T-helper 1 cell treated with Interleukin-12 subunit alpha and Interleukin-12 subunit beta and Interleukin-4 antibody, amounts not matched to agents 30 ng/mL and 1 ng/mL, for 36 hours (primary cell): ENCODE results near the gene TMEM250. TPM values are rescaled to one million over a fixed set of nuclear protein-coding genes. Genes with fewer than 3 reads are reported as not detected.
"Not testable (repeated sequence)": the region's sequence is repeated elsewhere in the genome, so short reads cannot be mapped to it uniquely, and the experiment has no call there.

Experiments
- intact Hi-C: fragments of 100-400 bp; cut with micrococcal nuclease; formaldehyde crosslinking; loops from one replicate; pipeline ENCODE4 v1.15.1; 2024
- total RNA-seq: library from RNA; stranded (reverse); gene quantifications from 2 replicates; pipeline ENCODE4 v1.2.3, GENCODE V29; 2022

TMEM250 gene
- total RNA-seq, 1 donor from 2014 or later: 50.0 TPM

DNA sequence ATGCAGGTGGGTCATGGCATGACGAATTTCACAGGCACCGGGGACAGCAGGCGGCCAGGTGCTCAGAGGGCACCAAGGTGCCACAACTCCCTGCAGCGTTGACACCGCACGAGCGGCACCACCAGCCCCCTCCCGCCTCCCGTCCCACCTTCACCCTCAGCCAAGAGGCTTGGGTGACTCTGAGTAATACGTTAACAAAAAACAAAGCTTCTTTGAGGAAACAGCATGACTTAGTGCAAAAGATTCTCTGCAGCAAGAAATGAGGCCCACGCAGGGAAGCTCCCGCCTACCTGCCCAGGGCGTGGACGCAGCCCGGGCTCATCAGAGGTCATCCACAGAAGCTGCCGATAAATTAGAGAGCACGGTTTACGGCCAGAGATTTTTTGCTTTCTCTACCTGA lies 4.1 kb downstream of the TMEM250 start:
- intact Hi-C loops: loop anchor here (10.0 kb wide), 2 partner anchors 430 to 1500 kb away; partner anchors contain the start of genes EHMT1 and NOTCH1

DNA sequence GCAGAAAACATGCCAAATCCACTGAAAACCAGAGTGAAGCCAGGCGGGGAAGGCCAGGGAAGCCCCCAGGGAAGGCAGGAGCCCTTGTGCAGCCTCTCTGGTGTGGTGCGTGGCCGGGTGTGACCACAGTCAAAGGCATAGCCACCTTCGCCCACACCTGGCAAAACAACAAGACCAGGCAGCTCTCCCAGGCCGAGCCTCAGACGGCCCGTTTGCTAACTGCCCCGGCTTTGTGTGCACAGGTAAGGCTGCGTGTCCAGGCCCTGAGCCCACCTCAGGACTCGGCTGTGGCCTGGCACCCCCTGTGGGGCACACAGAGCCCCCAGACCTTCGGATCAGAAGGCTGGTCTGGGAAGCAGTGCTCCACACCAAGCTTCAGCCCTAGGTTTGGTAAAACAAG lies 6.1 kb downstream of the TMEM250 start:
- intact Hi-C loops: loop anchor here (10.0 kb wide), 2 partner anchors 432 to 1502 kb away; partner anchors contain the start of genes EHMT1 and NOTCH1

DNA sequence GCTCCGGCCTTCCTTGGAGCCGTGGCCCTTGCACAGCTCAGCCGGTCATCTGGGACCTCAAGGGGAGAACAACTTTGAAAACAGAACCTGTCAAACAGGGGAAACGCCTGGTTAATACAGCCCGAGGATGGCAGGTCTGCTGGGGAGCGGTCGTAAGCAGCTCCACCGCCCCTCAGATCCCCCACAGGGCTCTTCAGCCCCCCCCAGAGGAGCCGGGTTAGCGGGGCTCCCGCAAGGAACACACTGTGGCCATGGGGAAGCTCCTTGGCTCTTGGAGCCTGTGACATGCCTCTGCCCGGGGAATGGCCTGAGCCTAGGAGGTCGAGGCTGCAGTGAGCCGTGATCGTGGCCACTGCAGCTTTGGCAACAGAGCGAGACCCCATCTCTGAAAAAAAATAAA lies 6.8 kb downstream of the TMEM250 start:
- intact Hi-C loops: loop anchor here (10.0 kb wide), 2 partner anchors 433 to 1503 kb away; partner anchors contain the start of genes EHMT1 and NOTCH1

DNA sequence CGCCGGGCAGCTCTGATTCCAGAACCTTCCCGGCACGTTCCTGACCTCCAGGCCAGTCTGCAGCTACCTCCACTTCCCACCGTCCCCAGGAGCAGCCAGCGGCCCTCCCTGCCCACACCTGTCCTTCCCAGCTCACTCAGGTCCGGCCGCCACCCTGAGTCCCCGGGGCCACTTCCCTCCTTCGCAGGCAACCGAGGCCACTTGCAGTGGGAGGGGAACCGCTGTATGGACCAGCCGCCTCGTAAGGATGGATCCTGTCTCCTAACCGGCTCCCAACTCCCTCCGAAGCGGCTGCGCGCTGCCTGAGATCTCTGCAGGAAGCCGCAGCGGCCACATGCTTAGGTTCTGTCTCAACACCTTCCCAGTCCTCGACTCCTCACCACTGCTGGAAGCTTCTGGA lies 7.5 kb downstream of the TMEM250 start:
- intact Hi-C loops: loop anchor here (10.0 kb wide), 2 partner anchors 434 to 1504 kb away; partner anchors contain the start of genes EHMT1 and NOTCH1

DNA sequence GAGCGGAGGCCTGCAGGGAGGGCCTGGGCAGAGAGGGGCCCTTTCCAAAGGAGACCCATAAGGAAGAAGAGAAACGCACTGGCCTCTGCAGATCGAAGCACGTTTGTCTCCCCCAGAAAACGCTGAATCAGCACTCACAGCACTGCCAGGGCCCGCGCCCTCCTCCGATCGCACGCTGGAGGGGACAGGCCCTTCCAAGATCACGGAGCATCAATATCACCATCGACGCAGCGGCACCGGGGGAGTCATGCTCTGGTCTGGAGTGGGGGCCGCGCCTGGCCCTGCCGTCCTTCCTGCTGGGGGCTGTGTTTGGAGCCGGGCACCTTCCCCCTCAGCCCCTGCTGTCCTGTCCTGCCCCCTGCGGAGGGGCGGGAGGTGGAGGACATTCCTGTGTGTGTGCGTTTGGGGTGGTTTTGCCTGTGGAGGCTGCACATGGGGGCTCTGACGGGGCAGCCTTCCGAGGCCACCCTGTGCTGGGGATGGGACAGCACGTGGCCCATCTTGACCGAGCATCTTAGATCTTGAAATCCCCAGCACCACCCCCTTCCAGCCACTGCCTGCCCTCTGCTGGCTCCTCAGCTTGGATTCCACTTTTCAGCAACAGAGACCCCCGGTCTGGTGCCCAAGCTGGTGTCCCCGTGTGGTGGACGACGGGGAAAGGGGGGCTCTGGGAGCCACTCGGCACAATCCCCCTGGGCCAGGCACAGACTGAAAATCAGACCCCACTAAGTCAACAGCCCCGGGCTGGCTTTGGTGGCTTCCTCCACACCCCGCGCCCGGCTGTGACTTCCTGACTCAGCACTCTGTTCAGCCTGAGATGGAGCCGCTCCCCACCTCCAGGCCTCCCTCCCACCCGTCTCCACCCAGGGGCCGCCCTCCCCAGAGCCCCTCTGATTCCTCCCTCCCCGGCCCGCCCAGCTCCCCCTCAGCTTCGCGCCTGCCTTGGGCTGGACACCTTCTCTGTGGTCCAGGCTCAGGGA lies 8.3 kb downstream of the TMEM250 start:
- intact Hi-C loops: loop anchor here (10.0 kb wide), 2 partner anchors 434 to 1504 kb away; partner anchors contain the start of genes EHMT1 and NOTCH1

DNA sequence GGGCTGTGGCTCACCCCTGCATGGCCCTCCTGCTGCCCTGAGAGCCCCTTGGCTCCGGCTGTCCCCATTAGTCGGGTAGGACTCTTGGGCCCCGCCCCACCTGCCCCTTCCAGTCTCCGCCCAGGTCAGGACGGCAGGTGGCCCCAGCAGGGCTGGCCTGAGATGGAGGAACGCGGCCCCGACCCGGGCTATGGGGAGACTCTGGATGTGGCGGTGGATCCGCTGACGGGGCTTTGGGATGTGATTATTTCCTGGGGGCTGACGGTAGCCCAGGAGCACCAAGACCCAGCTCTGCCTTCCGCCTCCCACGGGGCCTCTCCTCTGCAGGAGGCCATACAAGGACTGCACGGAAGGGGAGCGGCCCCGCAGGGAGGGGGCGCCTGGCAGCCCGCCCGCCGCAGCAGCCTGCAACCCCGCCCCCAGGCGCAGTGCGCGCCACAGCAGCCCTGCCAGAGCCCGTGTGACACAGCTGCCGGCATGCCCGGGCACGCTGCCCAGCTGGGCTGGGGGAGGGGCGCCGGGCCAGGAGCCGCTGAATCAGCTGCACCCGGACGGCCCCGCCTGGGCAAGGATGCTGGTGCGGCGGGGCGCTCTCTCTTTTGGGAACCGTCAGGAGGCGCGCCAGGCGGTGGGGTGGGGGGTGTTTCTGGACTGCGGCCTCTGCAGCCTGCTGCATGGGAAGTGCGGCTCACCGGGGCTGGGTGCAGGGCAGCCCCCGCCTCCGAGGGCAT lies 9.2 kb downstream of the TMEM250 start:
- intact Hi-C loops: loop anchor here (1.0 to 10.0 kb wide), 9 partner anchors 9 to 1505 kb away; partner anchors contain the start of genes CAMSAP1, DNLZ, EHMT1 and NACC2

DNA sequence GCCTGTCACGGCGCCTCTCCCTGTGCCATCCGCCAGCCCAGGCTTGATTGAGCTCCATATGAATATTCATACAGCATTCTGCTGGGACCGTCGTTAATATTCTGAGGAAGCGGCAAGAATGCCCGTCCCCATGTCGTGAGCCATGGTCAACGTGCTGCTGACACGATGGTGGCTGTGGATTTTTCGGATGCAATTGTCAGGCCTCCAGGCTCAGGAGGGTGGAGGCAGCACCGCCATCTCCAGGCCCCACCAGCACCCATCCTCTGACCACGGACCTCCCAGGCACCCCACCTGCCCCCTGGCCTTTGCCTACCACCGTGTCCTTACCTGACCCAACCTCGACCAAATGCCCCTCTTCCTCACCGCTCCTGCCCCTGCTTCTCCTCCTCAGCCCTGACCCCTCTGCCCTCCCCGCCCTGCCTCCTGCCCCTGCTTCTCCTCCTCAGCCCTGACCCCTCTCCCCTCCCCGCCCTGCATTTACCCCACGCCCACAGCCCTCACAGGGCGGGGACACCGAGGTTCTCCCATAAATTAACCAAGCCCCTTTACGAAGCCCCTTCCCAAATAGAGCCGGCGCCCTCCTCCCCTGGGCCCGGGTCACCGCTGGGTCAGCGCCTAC lies 9.9 kb downstream of the TMEM250 start:
- intact Hi-C loops: loop anchor here (1.0 to 5.0 kb wide), 7 partner anchors 10 to 255 kb away; partner anchors contain the start of genes CAMSAP1, DNLZ, NACC2 and TMEM250

DNA sequence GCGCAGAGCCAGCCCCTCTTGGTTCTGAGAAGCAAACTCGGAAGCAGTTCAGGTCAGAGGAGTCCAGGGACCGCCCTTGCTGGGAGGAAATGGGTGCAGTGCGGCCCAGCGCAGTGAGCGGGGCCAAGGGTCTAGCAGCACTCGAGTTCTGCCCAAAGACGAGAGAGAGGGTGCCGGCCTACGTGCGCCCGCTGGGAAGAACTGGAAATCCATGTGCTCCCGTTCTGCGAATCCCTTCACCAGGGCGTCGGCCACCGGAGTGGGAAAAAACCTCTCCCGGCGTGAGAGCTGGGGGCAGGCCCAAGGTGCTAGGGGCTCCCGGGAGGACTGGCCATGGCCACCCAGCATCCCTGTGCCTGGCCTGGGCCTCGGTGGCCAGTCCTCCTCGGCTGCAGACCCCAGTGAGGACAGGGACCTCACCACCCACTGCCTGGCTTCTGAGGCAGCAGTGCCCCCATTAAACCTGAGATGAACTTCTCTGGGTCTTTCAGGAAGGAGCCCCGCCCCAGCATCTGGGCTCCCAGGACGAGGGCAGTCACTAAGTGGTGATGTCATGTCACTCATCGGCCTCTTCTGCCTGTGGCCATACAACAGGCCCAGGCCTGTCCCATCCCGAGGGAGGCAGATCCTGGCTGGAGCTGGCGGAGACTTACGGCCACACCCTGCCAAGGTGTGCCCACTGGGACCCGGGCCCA lies 10.6 kb downstream of the TMEM250 start:
- intact Hi-C loops: loop anchor here (2.0 to 5.0 kb wide), 2 partner anchors 117 to 134 kb away; no protein-coding TSS in a partner anchor

DNA sequence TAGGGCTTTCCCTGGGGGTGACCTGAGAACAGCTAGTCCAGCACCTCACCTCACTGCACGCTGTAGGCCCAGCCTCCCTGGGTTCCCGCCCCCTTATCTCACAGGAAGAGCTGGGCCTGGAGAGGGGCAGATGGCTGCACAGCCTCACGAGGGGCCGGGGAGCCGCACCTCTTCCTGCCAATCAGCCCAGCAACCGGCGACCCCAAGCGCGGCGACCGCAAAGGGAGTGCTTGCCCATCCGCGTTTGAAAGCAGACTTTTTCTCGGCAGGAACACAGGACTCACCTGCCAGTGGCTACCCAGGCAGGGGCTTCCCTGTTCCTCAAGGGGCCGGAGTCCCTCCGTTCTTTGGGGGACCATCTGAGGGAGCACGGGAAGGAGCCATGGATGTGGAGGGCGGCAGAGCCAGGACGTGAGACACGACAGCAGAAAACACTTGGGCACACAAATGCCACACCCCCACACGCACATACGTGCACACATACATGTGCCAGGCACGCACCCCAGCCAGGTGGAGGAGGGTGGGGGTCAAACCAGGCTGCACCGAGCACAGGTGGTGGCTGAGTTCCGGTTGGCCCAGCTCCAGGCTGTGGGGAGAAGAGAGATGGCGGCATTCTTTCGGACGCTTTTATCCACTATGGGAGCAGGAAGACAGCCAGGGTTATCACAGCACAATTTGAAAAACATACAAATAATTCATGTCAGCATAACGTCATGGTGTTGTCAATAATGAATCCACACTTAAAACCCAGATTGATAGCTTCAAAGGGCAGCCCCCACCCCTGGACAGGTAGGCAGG lies 11.3 kb downstream of the TMEM250 start:
- intact Hi-C loops: loop anchor here (5.0 kb wide), 1 partner anchor 135 kb away; no protein-coding TSS in a partner anchor

DNA sequence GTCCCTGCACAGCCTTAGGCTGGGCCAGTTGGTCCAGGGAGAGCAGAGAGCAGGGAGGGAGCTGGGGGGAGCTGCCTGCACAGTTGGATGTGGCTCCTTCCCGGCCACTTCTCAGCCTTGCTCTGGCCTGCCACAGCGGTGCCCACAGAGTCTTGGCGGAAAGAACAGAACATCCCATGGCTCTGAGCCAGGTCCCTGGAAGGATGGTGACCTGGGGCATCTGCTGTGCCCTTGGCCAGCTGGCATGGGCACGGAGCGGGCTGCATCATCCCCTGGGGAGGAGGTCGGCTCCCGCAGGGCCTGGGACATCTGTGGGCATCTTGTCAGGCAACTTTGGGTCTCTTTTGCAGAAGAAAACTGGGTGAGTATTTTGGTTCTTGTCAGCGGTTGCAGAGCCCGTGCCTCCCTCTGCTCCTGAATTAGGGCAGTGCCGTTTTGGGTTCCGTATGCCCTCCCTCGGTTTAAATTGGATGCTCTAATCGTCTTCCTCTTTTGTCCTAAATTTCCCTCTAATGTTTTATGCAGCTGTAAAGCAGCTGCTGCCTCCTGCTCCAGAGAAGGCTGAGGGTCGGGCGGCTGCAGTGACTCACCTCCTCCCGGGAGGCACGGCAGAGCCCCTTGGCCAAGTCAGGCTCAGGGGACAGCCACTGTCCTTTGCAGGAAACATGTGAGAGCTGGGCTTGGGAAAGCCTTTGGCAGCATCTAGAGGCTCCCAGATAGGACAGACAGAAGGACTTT lies 13.1 kb downstream of the TMEM250 start:
- intact Hi-C loops: loop anchor here (5.0 kb wide), 1 partner anchor 137 kb away; no protein-coding TSS in a partner anchor

DNA sequence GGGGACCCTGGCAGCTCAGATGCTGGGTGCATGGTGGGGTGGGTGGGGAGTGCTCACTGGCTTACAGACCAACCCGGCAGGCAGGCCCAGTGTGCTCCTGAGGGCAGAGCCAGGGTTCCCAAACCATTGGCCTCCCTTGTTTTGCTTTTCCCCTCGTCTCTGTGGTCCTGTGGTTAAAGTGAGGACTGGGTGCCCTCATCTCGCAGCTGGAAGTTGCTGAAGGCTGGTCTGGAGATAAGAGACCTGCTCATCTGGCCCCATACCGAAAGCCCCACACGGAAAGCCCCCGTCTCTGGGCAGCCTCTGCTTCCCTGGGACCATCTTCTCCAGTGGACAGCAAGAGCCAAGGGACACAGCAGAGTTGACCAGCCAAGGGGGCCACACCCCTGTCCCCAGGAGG lies 13.8 kb downstream of the TMEM250 start:
- intact Hi-C loops: loop anchor here (5.0 kb wide), 1 partner anchor 137 kb away; no protein-coding TSS in a partner anchor

DNA sequence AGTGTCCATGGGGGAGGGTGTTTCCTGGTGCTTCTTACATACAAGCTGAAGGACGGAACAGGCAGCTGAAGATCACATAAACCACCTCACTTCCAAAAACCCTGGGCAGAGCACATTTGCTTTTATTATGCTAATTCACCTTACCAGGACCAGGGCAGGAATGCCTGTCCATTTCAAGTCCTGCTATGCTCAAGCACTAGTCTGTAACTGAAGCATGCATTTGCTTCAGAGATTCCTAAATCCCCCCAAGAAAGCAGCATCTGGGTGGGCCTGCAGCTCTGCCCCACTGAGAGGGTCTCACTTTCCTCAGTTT lies 14.2 kb downstream of the TMEM250 start:
- intact Hi-C loops: no loop called here

DNA sequence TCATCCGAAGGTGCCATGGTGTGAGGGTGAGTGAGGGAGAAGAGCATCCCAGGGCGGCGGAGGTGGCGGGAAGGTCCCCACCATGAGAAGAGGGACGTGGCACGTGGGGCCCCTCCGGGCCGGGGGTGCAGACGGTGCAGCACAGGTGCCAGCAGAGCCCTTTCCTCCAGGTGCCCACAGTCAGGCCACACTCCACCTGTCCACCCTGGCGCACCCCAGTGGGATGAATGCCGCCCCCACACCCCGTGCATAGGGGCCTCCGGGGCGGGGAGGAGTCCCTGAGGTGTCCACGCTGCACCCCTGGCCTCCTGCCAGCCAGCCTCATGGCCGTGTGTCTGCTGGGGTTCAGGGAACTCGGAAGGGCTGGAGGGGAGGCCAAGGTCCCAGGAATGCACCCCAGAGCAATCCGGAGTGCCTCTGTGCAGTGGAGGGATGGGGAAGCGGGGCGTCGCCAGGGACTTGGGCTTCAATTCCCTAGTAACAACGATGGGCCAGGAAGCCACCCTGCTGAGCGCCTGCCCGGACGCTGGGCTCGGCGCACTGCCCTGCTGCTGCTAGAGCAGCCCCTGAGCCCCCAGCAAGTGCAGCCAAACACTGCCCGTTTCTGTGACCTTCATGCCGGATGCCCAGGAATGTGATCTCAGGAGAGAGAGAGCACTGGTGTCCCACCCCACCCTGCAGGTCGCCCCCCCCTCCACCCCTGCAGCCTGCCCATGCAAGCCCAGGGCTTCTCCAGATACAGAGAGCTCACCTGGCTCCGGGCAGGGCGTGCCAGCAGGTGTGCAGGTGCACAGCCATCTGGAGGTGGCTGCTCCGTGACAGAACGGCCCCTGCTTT lies 14.8 kb downstream of the TMEM250 start:
- intact Hi-C loops: no loop called here

DNA sequence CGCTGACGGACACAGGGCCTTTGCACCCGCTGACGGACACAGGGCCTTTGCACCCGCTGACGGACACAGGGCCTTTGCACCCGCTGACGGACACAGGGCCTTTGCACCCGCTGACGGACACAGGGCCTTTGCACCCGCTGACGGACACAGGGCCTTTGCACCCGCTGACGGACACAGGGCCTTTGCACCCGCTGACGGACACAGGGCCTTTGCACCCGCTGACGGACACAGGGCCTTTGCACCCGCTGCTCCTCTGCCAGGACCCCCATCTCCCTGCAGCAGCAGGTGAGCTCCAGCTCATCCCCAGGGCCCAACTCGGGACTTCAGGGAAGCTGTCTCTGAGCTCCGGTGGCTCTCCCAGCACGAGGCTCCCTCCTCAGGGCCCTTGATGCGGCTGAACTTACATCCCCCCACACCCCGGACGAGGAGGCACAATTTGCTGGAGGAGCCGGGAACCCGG lies 17.0 kb downstream of the TMEM250 start:
- intact Hi-C loops: not testable (repeated sequence)

DNA sequence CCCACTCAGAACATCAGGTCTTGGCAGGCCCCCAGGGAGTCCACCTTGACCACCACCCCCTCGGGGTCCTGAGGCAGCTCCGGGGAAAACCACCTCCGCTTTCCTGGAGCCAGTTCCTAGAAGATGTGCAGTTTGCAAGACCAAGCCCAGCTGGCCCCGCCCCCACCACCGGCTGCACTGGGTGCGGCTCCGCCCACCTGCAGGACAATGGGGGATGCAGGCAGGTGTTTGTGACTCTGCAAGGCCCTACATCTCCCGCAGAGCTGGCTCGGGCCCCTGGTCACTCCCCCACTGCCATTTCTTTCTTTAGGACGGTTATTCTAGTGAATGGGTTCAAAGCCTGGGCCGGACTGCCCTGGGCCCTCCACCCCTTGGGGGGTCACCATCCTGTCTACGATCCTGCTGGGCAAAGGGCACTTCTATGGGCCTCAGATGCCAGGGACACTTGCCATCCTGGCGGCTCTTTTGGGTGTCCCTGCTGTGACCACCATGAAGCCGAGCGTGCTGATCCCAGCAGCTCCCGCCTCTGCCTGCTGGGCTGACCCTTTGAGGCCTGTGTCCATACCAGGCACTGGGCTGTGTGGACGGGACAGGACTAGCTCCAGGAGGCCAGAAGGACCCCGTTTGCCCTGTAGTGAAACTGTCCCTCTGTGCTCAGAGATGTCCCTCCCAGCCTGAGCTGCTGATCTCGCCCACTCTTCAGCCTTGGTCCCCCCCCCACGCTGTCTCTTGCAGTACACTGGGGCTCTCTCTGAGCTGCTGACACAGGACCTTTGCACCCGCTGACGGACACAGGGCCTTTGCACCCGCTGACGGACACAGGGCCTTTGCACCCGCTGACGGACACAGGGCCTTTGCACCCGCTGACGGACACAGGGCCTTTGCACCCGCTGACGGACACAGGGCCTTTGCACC lies 17.7 kb downstream of the TMEM250 start:
- intact Hi-C loops: no loop called here

DNA sequence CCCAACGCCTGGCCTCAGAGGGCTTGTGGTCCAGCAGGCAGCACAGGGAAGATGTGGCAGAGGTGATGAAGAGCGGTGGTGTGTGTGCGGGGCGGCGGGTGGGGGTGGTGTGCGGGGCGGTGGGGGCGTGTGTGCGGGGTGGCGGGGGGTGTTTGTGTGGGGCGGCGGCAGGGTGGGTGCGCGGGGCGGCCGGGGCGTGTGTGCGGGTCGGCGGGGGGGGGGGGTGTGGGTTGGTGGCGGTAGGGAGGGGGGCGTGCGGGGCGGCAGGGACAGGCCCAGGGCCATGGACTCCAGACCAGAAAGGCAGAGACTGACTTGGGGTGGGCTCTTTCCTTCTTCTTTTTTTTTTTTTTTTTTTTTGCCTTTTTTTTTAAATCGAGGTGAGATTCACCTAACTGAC lies 19.1 kb downstream of the TMEM250 start:
- intact Hi-C loops: no loop called here

DNA sequence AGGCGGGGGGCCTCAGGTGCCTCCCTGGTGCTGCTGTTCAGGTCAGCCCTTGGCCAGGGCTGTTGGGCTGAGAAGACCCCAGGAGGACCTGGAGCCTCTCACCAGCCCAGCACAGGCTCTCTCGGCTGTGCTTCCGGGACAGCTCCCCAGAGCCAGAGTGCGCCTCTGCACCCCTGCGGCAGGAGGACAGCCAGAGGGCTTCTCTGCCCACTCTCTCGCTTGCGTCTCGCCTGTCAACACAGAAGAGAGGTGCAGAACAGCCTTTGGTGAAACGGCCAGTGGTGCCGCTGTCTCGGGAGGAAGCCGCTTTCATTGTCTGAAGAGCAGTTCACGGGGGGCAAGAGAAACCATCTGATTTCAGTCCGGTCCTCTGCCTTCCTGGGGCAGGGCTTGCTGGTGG lies 19.8 kb downstream of the TMEM250 start:
- intact Hi-C loops: no loop called here
